Erythroblast (primary cell): ENCODE data around the gene CDC14A.

Experiments used
- GATA1 ChIP-seq: IDR thresholded peaks from 2 replicates; pipeline ENCODE4 v1.6.1; 2011; ENCODE audit warnings: low read depth, mild to moderate bottlenecking, control low read depth, low read length, moderate library complexity
- POLR2A ChIP-seq: IDR thresholded peaks from 2 replicates; pipeline ENCODE4 v1.6.1; 2011; ENCODE audit warnings: mild to moderate bottlenecking, low read length

- no peak for TF ChIP-seq POLR2A
- no peak for TF ChIP-seq GATA1
Observed at GRCh38 chr1:100510451-100510850, 158.1 kb downstream of the CDC14A start.
